Measurements from ENCODE around the gene OR13C9.
"Not testable (repeated sequence)": the region's sequence is repeated elsewhere in the genome, so short reads cannot be mapped to it uniquely, and the experiment has no call there.

Gene OR13C9

GRCh38 chr9:104604801-104605200, 13.2 kb downstream of the OR13C9 start:
- Histone ChIP-seq H3K27me3 (ENCODE audit: control insufficient read depth in 2 of 2, insufficient read depth in 2 of 2, low read length in 2 of 2) (no peaks in the 10 kb centered on the region), H3K4me1 (ENCODE audit: control insufficient read depth in 2 of 2, insufficient read depth in 2 of 2, low read length in 2 of 2) (no peaks in the 10 kb centered on the region), H3K36me3 (ENCODE audit: control insufficient read depth in 2 of 2, insufficient read depth in 2 of 2, low read length in 2 of 2) (no peaks in the 10 kb centered on the region), H3K9ac (ENCODE audit: low read depth in 1 of 2, low read length in 2 of 2) (no peak overlapping the region), H3K4me3 (ENCODE audit: low read length in 2 of 2) (no peak overlapping the region), H3K27ac (ENCODE audit: low read depth in 2 of 2, low read length in 2 of 2) (no peak overlapping the region), H3K9me3 (ENCODE audit: control insufficient read depth in 2 of 2, low read length in 2 of 2) (no peaks in the 10 kb centered on the region)

GRCh38 chr9:104599313-104599712, 18.7 kb downstream of the OR13C9 start, which contains the start of gene OR13C5:
Gene OR13C5, minus strand, starts transcription at chr9:104599413. Its CDS starts 0 bp downstream, at chr9:104599413.
- H3K4me3 ChIP-seq (ENCODE audit: low read length in 2 of 2); H3K9ac ChIP-seq (ENCODE audit: low read depth in 1 of 2, low read length in 2 of 2); H3K36me3 ChIP-seq (ENCODE audit: control insufficient read depth in 2 of 2, insufficient read depth in 2 of 2, low read length in 2 of 2); H3K27me3 ChIP-seq (ENCODE audit: control insufficient read depth in 2 of 2, insufficient read depth in 2 of 2, low read length in 2 of 2); H3K9me3 ChIP-seq (ENCODE audit: control insufficient read depth in 2 of 2, low read length in 2 of 2); H3K4me1 ChIP-seq (ENCODE audit: control insufficient read depth in 2 of 2, insufficient read depth in 2 of 2, low read length in 2 of 2); H3K27ac ChIP-seq (ENCODE audit: low read depth in 2 of 2, low read length in 2 of 2): not testable (repeated sequence)

- H3K9ac ChIP-seq (ENCODE audit: low read depth in 1 of 2, low read length in 2 of 2); H3K36me3 ChIP-seq (ENCODE audit: control insufficient read depth in 2 of 2, insufficient read depth in 2 of 2, low read length in 2 of 2); H3K9me3 ChIP-seq (ENCODE audit: control insufficient read depth in 2 of 2, low read length in 2 of 2); H3K27ac ChIP-seq (ENCODE audit: low read depth in 2 of 2, low read length in 2 of 2); H3K4me3 ChIP-seq (ENCODE audit: low read length in 2 of 2); H3K27me3 ChIP-seq (ENCODE audit: control insufficient read depth in 2 of 2, insufficient read depth in 2 of 2, low read length in 2 of 2); H3K4me1 ChIP-seq (ENCODE audit: control insufficient read depth in 2 of 2, insufficient read depth in 2 of 2, low read length in 2 of 2): not testable (repeated sequence)
Measured at GRCh38 chr9:104598749-104599148, 19.3 kb downstream of the OR13C9 start.

- Histone ChIP-seq H3K9me3 (ENCODE audit: control insufficient read depth in 2 of 2, low read length in 2 of 2) (no peaks in the 10 kb centered on the region), H3K4me3 (ENCODE audit: low read length in 2 of 2) (no peak overlapping the region), H3K27ac (ENCODE audit: low read depth in 2 of 2, low read length in 2 of 2) (no peak overlapping the region), H3K36me3 (ENCODE audit: control insufficient read depth in 2 of 2, insufficient read depth in 2 of 2, low read length in 2 of 2) (no peaks in the 10 kb centered on the region), H3K27me3 (ENCODE audit: control insufficient read depth in 2 of 2, insufficient read depth in 2 of 2, low read length in 2 of 2) (no peaks in the 10 kb centered on the region), H3K4me1 (ENCODE audit: control insufficient read depth in 2 of 2, insufficient read depth in 2 of 2, low read length in 2 of 2) (no peaks in the 10 kb centered on the region), H3K9ac (ENCODE audit: low read depth in 1 of 2, low read length in 2 of 2) (no peak overlapping the region)
Measured at GRCh38 chr9:104589626-104590025, 28.4 kb downstream of the OR13C9 start.

- Histone ChIP-seq H3K4me1 (ENCODE audit: control insufficient read depth in 2 of 2, insufficient read depth in 2 of 2, low read length in 2 of 2) (no peaks in the 10 kb centered on the region), H3K9ac (ENCODE audit: low read depth in 1 of 2, low read length in 2 of 2) (no peak overlapping the region), H3K27me3 (ENCODE audit: control insufficient read depth in 2 of 2, insufficient read depth in 2 of 2, low read length in 2 of 2) (no peaks in the 10 kb centered on the region), H3K4me3 (ENCODE audit: low read length in 2 of 2) (no peak overlapping the region), H3K27ac (ENCODE audit: low read depth in 2 of 2, low read length in 2 of 2) (no peak overlapping the region), H3K9me3 (ENCODE audit: control insufficient read depth in 2 of 2, low read length in 2 of 2) (no peaks in the 10 kb centered on the region), H3K36me3 (ENCODE audit: control insufficient read depth in 2 of 2, insufficient read depth in 2 of 2, low read length in 2 of 2) (no peaks in the 10 kb centered on the region)
Measured at GRCh38 chr9:104586496-104587180, 31.4 kb downstream of the OR13C9 start.

GRCh38 chr9:104580562-104580961, 37.4 kb downstream of the OR13C9 start:
- H3K27ac ChIP-seq (ENCODE audit: low read depth in 2 of 2, low read length in 2 of 2) = no peak overlapping the region
- no peaks in the 10 kb centered on the region for H3K36me3 ChIP-seq (ENCODE audit: control insufficient read depth in 2 of 2, insufficient read depth in 2 of 2, low read length in 2 of 2)
- no peaks in the 10 kb centered on the region for H3K27me3 ChIP-seq (ENCODE audit: control insufficient read depth in 2 of 2, insufficient read depth in 2 of 2, low read length in 2 of 2)
- H3K4me3 ChIP-seq (ENCODE audit: low read length in 2 of 2) = no peak overlapping the region
- no peaks in the 10 kb centered on the region for H3K9me3 ChIP-seq (ENCODE audit: control insufficient read depth in 2 of 2, low read length in 2 of 2)
- no peak overlapping the region for H3K9ac ChIP-seq (ENCODE audit: low read depth in 1 of 2, low read length in 2 of 2)
- no peaks in the 10 kb centered on the region for H3K4me1 ChIP-seq (ENCODE audit: control insufficient read depth in 2 of 2, insufficient read depth in 2 of 2, low read length in 2 of 2)

GRCh38 chr9:104577263-104577662, 40.7 kb downstream of the OR13C9 start:
- H3K9ac ChIP-seq (ENCODE audit: low read depth in 1 of 2, low read length in 2 of 2) = no peak overlapping the region
- H3K9me3 ChIP-seq (ENCODE audit: control insufficient read depth in 2 of 2, low read length in 2 of 2) = no peaks in the 10 kb centered on the region
- H3K27ac ChIP-seq (ENCODE audit: low read depth in 2 of 2, low read length in 2 of 2) = no peak overlapping the region
- no peaks in the 10 kb centered on the region for H3K27me3 ChIP-seq (ENCODE audit: control insufficient read depth in 2 of 2, insufficient read depth in 2 of 2, low read length in 2 of 2)
- no peak overlapping the region for H3K4me3 ChIP-seq (ENCODE audit: low read length in 2 of 2)
- H3K4me1 ChIP-seq (ENCODE audit: control insufficient read depth in 2 of 2, insufficient read depth in 2 of 2, low read length in 2 of 2) = no peaks in the 10 kb centered on the region
- H3K36me3 ChIP-seq (ENCODE audit: control insufficient read depth in 2 of 2, insufficient read depth in 2 of 2, low read length in 2 of 2) = no peaks in the 10 kb centered on the region

GRCh38 chr9:104575456-104575855, 42.5 kb downstream of the OR13C9 start:
- H3K9me3 ChIP-seq (ENCODE audit: control insufficient read depth in 2 of 2, low read length in 2 of 2) = no peaks in the 10 kb centered on the region

GRCh38 chr9:104572612-104573011, 45.4 kb downstream of the OR13C9 start:
- Histone ChIP-seq H3K27ac (ENCODE audit: low read depth in 2 of 2, low read length in 2 of 2) (no peak overlapping the region), H3K9ac (ENCODE audit: low read depth in 1 of 2, low read length in 2 of 2) (no peak overlapping the region), H3K9me3 (ENCODE audit: control insufficient read depth in 2 of 2, low read length in 2 of 2) (no peaks in the 10 kb centered on the region), H3K36me3 (ENCODE audit: control insufficient read depth in 2 of 2, insufficient read depth in 2 of 2, low read length in 2 of 2) (no peaks in the 10 kb centered on the region), H3K27me3 (ENCODE audit: control insufficient read depth in 2 of 2, insufficient read depth in 2 of 2, low read length in 2 of 2) (no peaks in the 10 kb centered on the region), H3K4me3 (ENCODE audit: low read length in 2 of 2) (no peak overlapping the region), H3K4me1 (ENCODE audit: control insufficient read depth in 2 of 2, insufficient read depth in 2 of 2, low read length in 2 of 2) (no peaks in the 10 kb centered on the region)

More at GRCh38 chr9:104575456-104575855, 42.5 kb downstream of the OR13C9 start:
- Histone ChIP-seq H3K27ac (ENCODE audit: low read depth in 2 of 2, low read length in 2 of 2) (no peak overlapping the region), H3K27me3 (ENCODE audit: control insufficient read depth in 2 of 2, insufficient read depth in 2 of 2, low read length in 2 of 2) (no peaks in the 10 kb centered on the region), H3K36me3 (ENCODE audit: control insufficient read depth in 2 of 2, insufficient read depth in 2 of 2, low read length in 2 of 2) (no peaks in the 10 kb centered on the region), H3K4me1 (ENCODE audit: control insufficient read depth in 2 of 2, insufficient read depth in 2 of 2, low read length in 2 of 2) (no peaks in the 10 kb centered on the region), H3K9ac (ENCODE audit: low read depth in 1 of 2, low read length in 2 of 2) (no peak overlapping the region), H3K4me3 (ENCODE audit: low read length in 2 of 2) (no peak overlapping the region)

GRCh38 chr9:104568868-104569267, 49.1 kb downstream of the OR13C9 start, which contains the start of gene OR13C8:
Gene OR13C8, plus strand, starts transcription at chr9:104569168. Its CDS starts 0 bp downstream, at chr9:104569168.
- H3K9ac ChIP-seq (ENCODE audit: low read depth in 1 of 2, low read length in 2 of 2) = no peak within 1 kb of the TSS
- no peaks in the 10 kb centered on the region for H3K4me1 ChIP-seq (ENCODE audit: control insufficient read depth in 2 of 2, insufficient read depth in 2 of 2, low read length in 2 of 2)
- no peak within 1 kb of the TSS for H3K4me3 ChIP-seq (ENCODE audit: low read length in 2 of 2)
- H3K9me3 ChIP-seq (ENCODE audit: control insufficient read depth in 2 of 2, low read length in 2 of 2) = no peaks in the 10 kb centered on the region
- H3K27ac ChIP-seq (ENCODE audit: low read depth in 2 of 2, low read length in 2 of 2) = no peak within 1 kb of the TSS
- H3K36me3 ChIP-seq (ENCODE audit: control insufficient read depth in 2 of 2, insufficient read depth in 2 of 2, low read length in 2 of 2) = no peaks in the 10 kb centered on the region
- no peaks in the 10 kb centered on the region for H3K27me3 ChIP-seq (ENCODE audit: control insufficient read depth in 2 of 2, insufficient read depth in 2 of 2, low read length in 2 of 2)
